ENCODE data around the gene CDK11A.
"Not testable (repeated sequence)": the region's sequence is repeated elsewhere in the genome, so short reads cannot be mapped to it uniquely, and the experiment has no call there.

The CDK11A gene

DNA sequence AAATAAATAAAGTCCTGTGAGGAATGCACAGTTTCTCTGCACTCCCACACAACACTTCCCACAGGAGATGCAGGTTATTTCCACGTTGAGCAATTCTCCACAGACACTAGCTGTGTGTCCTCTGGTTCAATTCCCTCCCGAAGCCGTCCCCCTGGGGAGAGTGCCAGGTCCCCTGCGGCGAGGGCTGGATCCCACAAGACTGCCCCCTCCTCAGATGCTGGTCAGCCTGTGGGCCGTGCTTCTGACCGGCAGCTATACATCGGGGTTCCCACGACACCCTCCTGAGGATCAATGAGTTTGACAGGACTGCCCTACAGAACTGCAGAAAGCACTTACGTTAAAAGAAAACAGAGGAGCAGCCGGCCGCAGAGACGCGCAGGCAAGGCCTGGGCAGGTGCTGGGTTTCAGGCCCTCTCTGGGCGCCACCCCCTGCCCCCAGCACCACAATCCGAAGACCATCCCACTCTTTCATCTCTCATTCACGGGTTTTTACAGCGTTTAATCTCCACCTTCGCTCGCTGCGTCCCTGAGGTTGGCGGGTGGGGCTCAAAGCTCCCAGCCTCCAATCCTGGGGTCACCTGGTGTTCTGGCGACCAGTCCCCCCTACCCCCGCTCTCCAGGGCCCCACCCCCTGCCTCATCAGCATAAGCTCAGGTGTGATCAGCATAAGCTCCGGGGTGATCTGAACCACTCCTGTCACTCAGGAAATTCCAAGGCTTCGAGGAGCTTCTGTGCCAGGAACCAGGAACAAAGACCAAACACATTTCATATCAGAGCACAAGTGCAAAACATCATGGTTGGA is 40.9 kb downstream of the CDK11A start:
- Histone ChIP-seq H3K27ac (peak overlapping the region; percentile 59), H3K36me3 (peaks cover 6% of the 10 kb centered on the region), H3K27me3 (ENCODE audit: insufficient read depth, low read depth, severe bottlenecking) (no peaks in the 10 kb centered on the region), H3K4me3 (ENCODE audit: low read depth, low read length) (peak overlapping the region; percentile 9; the same call in 1 of the 2 replicates), H3K9me3 (ENCODE audit: severe bottlenecking) (no peaks in the 10 kb centered on the region)
- DNase-seq: peak; percentile 67
- TF ChIP-seq, protein P1, sequence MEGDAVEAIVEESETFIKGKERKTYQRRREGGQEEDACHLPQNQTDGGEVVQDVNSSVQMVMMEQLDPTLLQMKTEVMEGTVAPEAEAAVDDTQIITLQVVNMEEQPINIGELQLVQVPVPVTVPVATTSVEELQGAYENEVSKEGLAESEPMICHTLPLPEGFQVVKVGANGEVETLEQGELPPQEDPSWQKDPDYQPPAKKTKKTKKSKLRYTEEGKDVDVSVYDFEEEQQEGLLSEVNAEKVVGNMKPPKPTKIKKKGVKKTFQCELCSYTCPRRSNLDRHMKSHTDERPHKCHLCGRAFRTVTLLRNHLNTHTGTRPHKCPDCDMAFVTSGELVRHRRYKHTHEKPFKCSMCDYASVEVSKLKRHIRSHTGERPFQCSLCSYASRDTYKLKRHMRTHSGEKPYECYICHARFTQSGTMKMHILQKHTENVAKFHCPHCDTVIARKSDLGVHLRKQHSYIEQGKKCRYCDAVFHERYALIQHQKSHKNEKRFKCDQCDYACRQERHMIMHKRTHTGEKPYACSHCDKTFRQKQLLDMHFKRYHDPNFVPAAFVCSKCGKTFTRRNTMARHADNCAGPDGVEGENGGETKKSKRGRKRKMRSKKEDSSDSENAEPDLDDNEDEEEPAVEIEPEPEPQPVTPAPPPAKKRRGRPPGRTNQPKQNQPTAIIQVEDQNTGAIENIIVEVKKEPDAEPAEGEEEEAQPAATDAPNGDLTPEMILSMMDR (IDR thresholded peaks at IDR 0.05; ENCODE audit: low read depth, low read length): no peak

DNA sequence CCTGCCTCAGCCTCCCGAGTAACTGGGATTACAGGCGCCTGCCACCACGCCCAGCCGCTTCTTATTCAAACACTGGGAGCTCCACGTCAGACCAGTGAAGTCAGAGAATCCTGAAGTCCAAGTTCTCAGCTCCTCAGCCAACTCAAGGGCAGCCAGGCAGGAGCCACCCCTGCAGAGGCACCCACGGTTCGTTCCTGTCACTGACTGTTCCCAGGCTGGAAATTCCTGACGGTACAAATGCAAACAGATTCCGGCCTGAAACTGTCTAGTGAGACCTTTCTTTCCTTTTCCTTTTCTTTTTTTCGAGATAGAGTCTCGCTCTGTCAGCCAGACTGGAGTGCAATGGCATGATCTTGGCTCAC is 43.3 kb downstream of the CDK11A start:
- H3K27ac ChIP-seq: no peak overlapping the region
- no peaks in the 10 kb centered on the region for H3K9me3 ChIP-seq (ENCODE audit: severe bottlenecking)
- no peaks in the 10 kb centered on the region for H3K27me3 ChIP-seq (ENCODE audit: insufficient read depth, low read depth, severe bottlenecking)
- H3K36me3 ChIP-seq: peaks cover 6% of the 10 kb centered on the region
- no peak for DNase-seq
- H3K4me3 ChIP-seq (ENCODE audit: low read depth, low read length): no peak overlapping the region
- TF ChIP-seq, protein P1 (IDR thresholded peaks at IDR 0.05; ENCODE audit: low read depth, low read length): no peak

DNA sequence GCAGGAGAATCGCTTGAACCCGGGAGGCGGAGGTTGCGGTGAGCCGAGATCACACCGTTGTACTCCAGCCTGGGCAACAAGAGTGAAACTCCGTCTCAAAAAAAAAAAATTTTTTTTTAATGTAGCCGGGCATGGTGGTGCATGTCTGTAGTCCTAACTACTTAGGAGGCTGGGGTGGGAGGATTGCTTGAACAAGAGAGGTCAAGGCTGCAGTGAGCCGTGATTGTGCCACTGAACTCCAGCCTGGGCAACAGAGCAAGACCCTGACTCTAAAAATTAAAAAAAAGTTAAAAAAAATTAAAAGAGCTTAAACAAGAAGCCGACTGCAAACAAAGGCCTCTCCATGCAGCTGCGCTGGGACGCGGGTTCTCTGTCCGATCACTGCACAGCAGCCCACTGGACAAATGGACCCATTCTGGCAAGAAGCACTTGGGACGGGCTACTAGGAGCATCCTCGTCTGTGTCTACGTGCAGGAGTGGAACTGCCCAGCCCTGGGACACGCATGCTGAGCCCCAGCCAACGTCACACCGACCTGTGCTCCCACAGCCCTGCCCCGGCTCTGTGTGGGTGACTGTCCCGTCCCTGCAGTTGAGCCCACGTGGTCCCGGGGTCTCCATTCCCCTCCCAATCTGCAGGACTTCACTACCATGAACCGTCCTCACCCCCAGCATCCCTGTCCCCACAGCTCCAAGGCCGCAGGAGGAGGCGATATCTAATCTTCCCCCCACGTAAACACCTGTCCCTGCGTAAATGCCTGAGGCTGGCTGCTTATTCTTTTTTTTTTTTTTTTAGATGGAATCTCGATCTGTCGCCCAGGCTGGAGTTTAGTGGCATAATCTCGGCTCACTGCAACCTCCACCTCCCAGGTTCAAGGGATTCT is 43.9 kb downstream of the CDK11A start:
- TF ChIP-seq, protein P1 (IDR thresholded peaks at IDR 0.05; ENCODE audit: low read depth, low read length): no peak
- no peak for DNase-seq

DNA sequence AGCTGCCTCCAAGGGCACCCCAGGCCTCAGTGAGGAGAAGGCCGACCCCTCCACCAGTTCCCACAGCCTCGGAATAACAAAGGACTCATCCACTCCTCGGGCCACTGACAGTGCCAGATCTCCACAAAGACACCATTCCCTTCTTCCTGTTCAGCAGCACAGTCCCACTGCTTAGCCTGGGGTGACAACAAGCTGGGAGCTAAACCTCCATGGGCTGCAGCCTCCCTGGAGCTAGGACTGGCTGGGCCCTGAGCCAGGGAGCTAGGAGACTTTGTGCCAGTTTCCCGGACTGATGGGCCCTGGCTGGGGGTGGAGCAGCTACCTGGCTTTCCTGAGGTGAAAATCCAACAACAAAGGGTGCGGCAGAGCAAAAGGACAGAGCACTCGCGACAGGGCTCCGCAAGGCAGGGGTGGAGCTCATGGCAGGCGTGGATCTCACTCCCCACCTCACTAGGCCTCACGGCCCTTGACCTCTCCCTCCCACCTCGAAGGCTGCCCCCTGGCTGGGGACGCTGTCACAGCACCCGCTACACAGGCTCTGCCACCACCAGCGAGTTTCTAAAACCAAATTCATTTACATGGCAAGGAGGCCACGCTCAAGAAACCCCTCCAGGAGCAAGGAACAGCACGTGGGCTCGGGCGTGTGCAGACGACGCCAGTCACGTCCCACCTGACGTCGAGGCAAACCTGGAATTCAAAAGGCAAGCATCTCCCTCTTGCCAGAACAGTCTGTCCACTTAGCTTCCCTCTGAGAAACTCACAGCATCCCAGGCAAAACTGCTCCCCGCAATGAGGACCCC is 45.4 kb downstream of the CDK11A start:
- Histone ChIP-seq H3K9me3 (ENCODE audit: severe bottlenecking) (no peaks in the 10 kb centered on the region), H3K36me3 (peaks cover 6% of the 10 kb centered on the region), H3K27me3 (ENCODE audit: insufficient read depth, low read depth, severe bottlenecking) (no peaks in the 10 kb centered on the region), H3K4me3 (ENCODE audit: low read depth, low read length) (no peak overlapping the region), H3K27ac (no peak overlapping the region; the same call in 1 of the 2 replicates)
- peak; percentile 49 for DNase-seq
- TF ChIP-seq, protein P1 (IDR thresholded peaks at IDR 0.05; ENCODE audit: low read depth, low read length): peak; percentile 75

More for the DNA sequence above, 43.9 kb downstream of the CDK11A start:
- Histone ChIP-seq H3K9me3 (ENCODE audit: severe bottlenecking) (no peaks in the 10 kb centered on the region), H3K36me3 (peaks cover 6% of the 10 kb centered on the region), H3K4me3 (ENCODE audit: low read depth, low read length) (no peak overlapping the region), H3K27ac (no peak overlapping the region), H3K27me3 (ENCODE audit: insufficient read depth, low read depth, severe bottlenecking) (no peaks in the 10 kb centered on the region)

DNA sequence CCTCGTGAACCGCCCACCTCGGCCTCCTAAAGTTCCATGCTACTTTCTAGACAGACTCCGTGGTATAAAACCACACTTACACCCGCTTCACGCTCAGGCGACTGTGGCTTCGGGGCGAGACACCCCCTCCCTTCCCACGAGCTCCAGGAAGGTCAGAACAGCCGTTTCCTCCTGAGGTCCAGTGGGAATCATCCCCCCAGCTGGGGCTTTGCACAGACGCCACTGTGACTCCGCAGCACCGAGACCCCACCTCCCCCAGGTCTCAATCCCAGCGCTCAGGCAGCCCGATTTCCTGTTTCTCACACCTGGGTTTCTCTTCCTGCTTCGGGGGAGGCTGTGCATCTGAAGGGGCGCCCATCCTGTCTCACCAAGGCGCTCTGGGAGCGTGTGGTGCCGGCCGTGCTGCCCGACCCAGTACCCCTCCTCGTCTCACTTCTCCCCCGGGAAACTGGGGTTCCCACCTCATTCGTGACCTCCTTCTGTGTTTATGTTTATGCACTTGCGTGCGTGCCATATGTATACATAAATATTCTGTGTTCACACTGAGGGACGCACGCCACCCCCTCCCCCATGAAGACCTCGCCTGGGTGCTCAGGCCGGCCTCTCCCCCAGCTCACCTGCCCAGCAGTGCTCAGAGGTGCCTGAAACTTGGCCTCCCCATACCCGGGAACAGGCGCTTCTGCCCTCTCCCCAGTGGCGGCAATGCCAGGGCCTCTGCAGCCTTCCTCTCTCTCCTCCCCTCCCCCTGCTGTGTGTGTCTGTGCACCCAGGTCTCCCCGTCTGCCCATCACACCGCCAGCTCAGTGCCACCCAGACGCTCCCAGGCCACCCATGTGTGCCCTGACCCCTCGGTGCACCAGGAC is 46.2 kb downstream of the CDK11A start:
- no peaks in the 10 kb centered on the region for H3K27me3 ChIP-seq (ENCODE audit: insufficient read depth, low read depth, severe bottlenecking)
- TF ChIP-seq, protein P1 (IDR thresholded peaks at IDR 0.05; ENCODE audit: low read depth, low read length): no peak
- H3K9me3 ChIP-seq (ENCODE audit: severe bottlenecking): no peaks in the 10 kb centered on the region
- no peak overlapping the region for H3K27ac ChIP-seq
- H3K4me3 ChIP-seq (ENCODE audit: low read depth, low read length): no peak overlapping the region
- peaks cover 3% of the 10 kb centered on the region for H3K36me3 ChIP-seq
- no peak for DNase-seq

DNA sequence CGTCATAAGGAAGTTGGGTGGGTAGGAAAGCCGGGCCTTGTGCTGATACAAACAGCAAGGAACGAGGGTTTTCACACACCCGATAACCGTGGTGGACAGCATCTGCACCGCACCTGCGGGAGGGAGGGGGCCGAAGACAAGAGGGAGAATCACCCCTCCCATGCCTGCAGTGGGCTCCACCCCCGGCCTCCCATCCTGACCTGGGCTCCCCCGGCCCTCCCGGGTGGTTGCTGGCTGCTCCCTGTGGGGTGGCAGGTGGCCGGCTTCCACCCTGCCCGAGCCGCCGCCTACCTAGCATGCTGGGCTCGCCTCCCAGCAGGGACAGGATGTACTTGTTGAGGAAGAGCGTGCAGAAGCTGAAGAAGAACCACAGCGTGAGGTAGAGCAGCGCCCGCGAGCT is 48.1 kb downstream of the CDK11A start:
- not testable (repeated sequence) for H3K27me3 ChIP-seq (ENCODE audit: insufficient read depth, low read depth, severe bottlenecking); DNase-seq; H3K27ac ChIP-seq; H3K9me3 ChIP-seq (ENCODE audit: severe bottlenecking); H3K4me3 ChIP-seq (ENCODE audit: low read depth, low read length)
- H3K36me3 ChIP-seq: peaks cover 12% of the 10 kb centered on the region

DNA sequence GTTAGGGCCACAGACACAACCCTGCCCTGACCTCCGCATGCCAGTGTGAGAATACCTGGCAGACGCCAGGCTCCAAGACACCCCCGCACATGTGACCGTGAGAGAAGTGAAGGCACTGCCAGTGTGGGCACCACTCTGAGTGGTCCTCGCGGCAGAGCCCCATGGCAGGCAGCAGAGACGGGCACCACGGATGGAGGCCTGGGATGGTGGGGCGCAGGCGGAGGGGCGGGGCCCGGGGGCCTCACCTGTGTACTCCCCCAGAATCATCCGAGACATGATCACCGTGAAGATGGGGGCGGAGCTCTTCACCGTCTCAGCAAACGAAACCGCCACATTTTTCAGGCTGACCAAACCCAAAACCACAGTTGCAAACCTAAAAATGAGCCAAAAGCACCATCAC is 48.9 kb downstream of the CDK11A start:
- H3K27me3 ChIP-seq (ENCODE audit: insufficient read depth, low read depth, severe bottlenecking); DNase-seq: not testable (repeated sequence)
- peaks cover 18% of the 10 kb centered on the region for H3K36me3 ChIP-seq

More for the DNA sequence above, 48.9 kb downstream of the CDK11A start:
- not testable (repeated sequence) for H3K4me3 ChIP-seq (ENCODE audit: low read depth, low read length); H3K9me3 ChIP-seq (ENCODE audit: severe bottlenecking); H3K27ac ChIP-seq
